Loucy (cell line): ENCODE data around the gene TMEM139.

Experiments used
- H2AFZ ChIP-seq: fragments of 200-600 bp; sonication (generic); 2 replicates; pipeline ENCODE4 v1.6.0; 2016; ENCODE audit warnings: antibody characterized with exemption, mild to moderate bottlenecking, low read length, moderate library complexity
- H3F3A ChIP-seq: fragments of 200-600 bp; 2 replicates; pipeline ENCODE4 v1.6.0; 2016; ENCODE audit warnings: antibody characterized with exemption, low read depth, mild to moderate bottlenecking
- H3K27me3 ChIP-seq: fragments of 200-600 bp; sonication (generic); 2 replicates; pipeline ENCODE4 v1.6.1; 2014; ENCODE audit warnings: low read length, mild to moderate bottlenecking; ENCODE audit not compliant: insufficient read depth, poor library complexity, severe bottlenecking
- H3K36me3 ChIP-seq: fragments of 200-600 bp; sonication (generic); 2 replicates; pipeline ENCODE4 v1.6.1; 2016; ENCODE audit warnings: low read length; ENCODE audit not compliant: insufficient read depth
- H3K4me1 ChIP-seq: fragments of 200-600 bp; sonication (generic); 2 replicates; pipeline ENCODE4 v1.5.1; 2014; ENCODE audit warnings: low read length, mild to moderate bottlenecking; ENCODE audit not compliant: insufficient read depth, poor library complexity, severe bottlenecking
- H3K4me2 ChIP-seq: fragments of 200-600 bp; sonication (generic); 2 replicates; pipeline ENCODE4 v1.6.0; 2014; ENCODE audit warnings: antibody characterized with exemption, low read length, low read depth, mild to moderate bottlenecking; ENCODE audit not compliant: poor library complexity, severe bottlenecking
- H3K4me3 ChIP-seq: fragments of 200-600 bp; sonication (generic); 2 replicates; pipeline ENCODE4 v1.5.1; 2014; ENCODE audit warnings: low read length, mild to moderate bottlenecking, mixed read lengths; ENCODE audit not compliant: poor library complexity, severe bottlenecking
- H3K79me2 ChIP-seq: fragments of 200-600 bp; sonication (generic); 2 replicates; pipeline ENCODE4 v1.6.1; 2014; ENCODE audit warnings: low read length; ENCODE audit not compliant: insufficient read depth
- H3K9ac ChIP-seq: fragments of 200-600 bp; sonication (generic); 2 replicates; pipeline ENCODE4 v1.6.0; 2014; ENCODE audit warnings: mild to moderate bottlenecking, low read depth, low read length, moderate library complexity; ENCODE audit not compliant: poor library complexity, severe bottlenecking
- H3K9me2 ChIP-seq: fragments of 200-600 bp; sonication (generic); replicated peaks from 2 replicates; pipeline ENCODE4 v1.6.1; 2016; ENCODE audit warnings: low read depth, low read length, mixed read lengths
- H3K9me3 ChIP-seq: fragments of 200-600 bp; sonication (generic); 2 replicates; pipeline ENCODE4 v1.6.1; 2014; ENCODE audit warnings: mild to moderate bottlenecking, antibody characterized with exemption, low read length, low read depth; ENCODE audit not compliant: insufficient read depth
- H4K20me1 ChIP-seq: fragments of 200-600 bp; sonication (generic); 2 replicates; pipeline ENCODE4 v1.6.0; 2014; ENCODE audit warnings: antibody characterized with exemption, low read length, mild to moderate bottlenecking; ENCODE audit not compliant: insufficient read depth, poor library complexity, severe bottlenecking
- CTCF ChIP-seq: fragments of 200-600 bp; sonication (generic); conservative IDR thresholded peaks from 2 replicates; pipeline ENCODE4 v1.5.1; 2014; ENCODE audit warnings: mild to moderate bottlenecking, antibody characterized with exemption, low read length
- EZH2phosphoT487 ChIP-seq: fragments of 200-600 bp; IDR thresholded peaks from 2 replicates; pipeline ENCODE4 v1.6.1; 2018; ENCODE audit warnings: antibody characterized with exemption, mild to moderate bottlenecking, moderate library complexity, borderline replicate concordance

TMEM139 gene

GRCh38 chr7:143240291-143241168, 44.2 kb upstream of the TMEM139 start:
- Histone ChIP-seq H3K36me3 (no peaks in the 10 kb centered on the region), H3K79me2 (no peaks in the 10 kb centered on the region), H3K4me1 (peaks cover 23% of the 10 kb centered on the region), H2AFZ (no peak overlapping the region), H3K4me2 (no peak overlapping the region), H3F3A (no peaks in the 10 kb centered on the region), H4K20me1 (no peaks in the 10 kb centered on the region), H3K9me3 (peaks cover 8% of the 10 kb centered on the region; the same call in 1 of the 2 replicates), H3K9me2 (no peaks in the 10 kb centered on the region), H3K27me3 (no peaks in the 10 kb centered on the region), H3K9ac (no peak overlapping the region), H3K4me3 (no peak overlapping the region)
- TF ChIP-seq CTCF (peak; percentile 96), EZH2phosphoT487 (no peak)

DNA sequence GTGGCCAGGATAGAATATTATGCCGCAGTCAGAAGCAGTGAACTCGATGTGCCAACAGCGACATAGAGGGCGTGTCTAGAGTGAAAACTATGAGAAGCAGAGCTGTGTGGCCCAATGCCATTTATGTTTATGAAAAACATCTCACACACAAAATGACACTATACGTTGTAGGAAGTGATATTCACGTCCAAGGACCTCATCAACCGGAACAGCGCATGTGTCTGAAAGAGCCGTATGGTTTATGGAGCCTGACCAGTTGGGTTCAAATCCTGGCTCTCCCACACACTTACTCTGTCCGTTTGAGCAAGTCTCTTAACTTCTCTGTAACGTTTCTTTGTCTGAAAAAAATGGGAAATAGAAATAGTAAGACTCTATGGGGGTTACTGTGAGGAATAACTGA, 42.5 kb upstream of the TMEM139 start:
- H3K4me3 ChIP-seq: no peak overlapping the region
- H3F3A ChIP-seq: no peaks in the 10 kb centered on the region
- no peak overlapping the region for H3K4me2 ChIP-seq
- no peak overlapping the region for H3K9ac ChIP-seq
- H2AFZ ChIP-seq: no peak overlapping the region
- peaks cover 28% of the 10 kb centered on the region for H3K4me1 ChIP-seq
- no peaks in the 10 kb centered on the region for H3K27me3 ChIP-seq
- H3K79me2 ChIP-seq: no peaks in the 10 kb centered on the region
- H3K9me2 ChIP-seq: no peaks in the 10 kb centered on the region
- TF ChIP-seq EZH2phosphoT487: no peak
- no peak for TF ChIP-seq CTCF
- H3K9me3 ChIP-seq: peaks cover 1% of the 10 kb centered on the region; the same call in 1 of the 2 replicates
- H4K20me1 ChIP-seq: no peaks in the 10 kb centered on the region
- no peaks in the 10 kb centered on the region for H3K36me3 ChIP-seq

- Histone ChIP-seq H3K4me1 (peaks cover 28% of the 10 kb centered on the region), H4K20me1 (no peaks in the 10 kb centered on the region), H3K36me3 (no peaks in the 10 kb centered on the region), H3K27me3 (no peaks in the 10 kb centered on the region), H3K4me2 (no peak overlapping the region), H3F3A (no peaks in the 10 kb centered on the region), H3K79me2 (no peaks in the 10 kb centered on the region), H3K4me3 (no peak overlapping the region), H3K9ac (no peak overlapping the region), H3K9me2 (no peaks in the 10 kb centered on the region), H2AFZ (no peak overlapping the region), H3K9me3 (no peaks in the 10 kb centered on the region)
- TF ChIP-seq CTCF (no peak), EZH2phosphoT487 (no peak)
Measured at GRCh38 chr7:143243111-143243510, 41.6 kb upstream of the TMEM139 start.
